ENCODE measurements around the gene S100A13. TPM values are rescaled to one million over a fixed set of nuclear protein-coding genes. Genes with fewer than 3 reads are reported as not detected.

S100A13 gene
- total and polyA plus RNA-seq, 9 of the 15 experiments (the other 6 are each of a cell fraction or from before 2014, with no cell fraction given), result 41.9 to 129 (median 58.0) TPM

GRCh38 chr1:153642161-153642560 lies 14.9 kb upstream of the S100A13 start:
- H3K4me1 ChIP-seq (replicated peaks in 1 of 2; ENCODE audit: control insufficient read depth in 2 of 2, insufficient read depth in 2 of 2, low read length in 2 of 2), result no peaks in the 10 kb centered on the region; a peak in 1 of 5 replicates
- no peak overlapping the region for H3K27ac ChIP-seq (ENCODE audit: extremely low read depth, low read depth, low read length)
- no peaks in the 10 kb centered on the region for H3K27me3 ChIP-seq (ENCODE audit: control insufficient read depth in 2 of 2, insufficient read depth in 2 of 2, low read length in 2 of 2)
- H3K79me2 ChIP-seq (ENCODE audit: control insufficient read depth, insufficient read depth, low read length), result peaks cover 23% of the 10 kb centered on the region
- H3K4me3 ChIP-seq, result no peak overlapping the region
- H3K36me3 ChIP-seq (ENCODE audit: control insufficient read depth, insufficient read depth, low read length), result peaks cover 99% of the 10 kb centered on the region
- ChIA-PET CTCF (ENCODE audit: low intra/inter-chr PET ratio) (no interaction called here), POLR2A (interaction anchor here (0.8 to 11.6 kb wide), 3 partner anchors 8 to 147 kb away, joined by 3 to 205 read pairs (median 23); partner anchors contain the start of gene S100A13)
- ATAC-seq (no peak), DNase-seq (ENCODE audit: extremely low read depth in 1 of 4, low spot score in 3 of 4) (no peak), FAIRE-seq (no peak)
- no TSS peak for BruUV-seq (replicated peaks)
- 0 out of 4 replicates have a peak overlapping the region, but pooled peaks of 1 of the 2 experiments have one; percentile 2 for H3K9ac ChIP-seq (ENCODE audit: insufficient read depth in 1 of 2, low read depth in 2 of 2, low read length in 2 of 2)
- H3K4me2 ChIP-seq (ENCODE audit: insufficient read depth, low read length), result no peak overlapping the region
- no peak overlapping the region for H2AFZ ChIP-seq (ENCODE audit: low read depth, low read length)
- no peaks in the 10 kb centered on the region for H3K9me1 ChIP-seq (ENCODE audit: control insufficient read depth, insufficient read depth, low read length)
- no peaks in the 10 kb centered on the region; the same call in 1 of the 2 replicates for H4K20me1 ChIP-seq (replicated peaks; ENCODE audit: control insufficient read depth, insufficient read depth, low read length)
- WGBS (ENCODE audit: insufficient coverage, low coverage, missing lambda C conversion rate), result 85% methylated on average over 10 of the region's 11 CpGs
- in situ Hi-C loops (cut with MboI) (no loop called here), intact Hi-C loops (cut with micrococcal nuclease) (no loop called here)
- TF ChIP-seq FOXP1 (CRISPR knock-in tag; IDR thresholded peaks at IDR 0.05) (no peak), GTF2A2 (tag; IDR thresholded peaks at IDR 0.05) (no peak)
- H3K9me3 ChIP-seq (replicated peaks; ENCODE audit: control insufficient read depth, insufficient read depth, low read depth, low read length), result no peaks in the 10 kb centered on the region

DNA sequence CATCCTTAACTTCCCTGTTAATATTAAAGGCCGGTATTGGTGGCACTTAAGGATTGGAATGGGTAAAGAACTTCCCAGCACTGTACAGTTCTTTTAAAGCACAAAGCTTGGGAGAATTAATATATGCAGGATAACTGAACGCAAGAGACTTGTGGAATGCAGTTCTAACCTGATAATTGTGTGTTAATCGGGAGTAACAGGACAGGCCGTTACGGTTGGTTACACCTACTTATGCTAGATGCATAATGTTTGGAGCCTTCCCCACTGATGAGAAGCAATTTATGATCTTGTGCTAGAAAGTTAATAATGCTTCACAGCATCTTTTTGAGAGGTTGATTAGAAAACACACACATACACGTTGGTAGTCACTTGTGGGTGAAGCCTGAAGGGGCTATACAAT lies 13.6 kb upstream of the S100A13 start:
- Histone ChIP-seq H3K27ac (ENCODE audit: extremely low read depth, low read depth, low read length) (no peak overlapping the region), H3K36me3 (ENCODE audit: control insufficient read depth, insufficient read depth, low read length) (peaks cover 100% of the 10 kb centered on the region), H3K27me3 (ENCODE audit: control insufficient read depth in 2 of 2, insufficient read depth in 2 of 2, low read length in 2 of 2) (no peaks in the 10 kb centered on the region), H3K9me1 (ENCODE audit: control insufficient read depth, insufficient read depth, low read length) (no peaks in the 10 kb centered on the region), H4K20me1 (replicated peaks; ENCODE audit: control insufficient read depth, insufficient read depth, low read length) (no peaks in the 10 kb centered on the region; the same call in 1 of the 2 replicates), H3K4me3 (no peak overlapping the region), H2AFZ (ENCODE audit: low read depth, low read length) (no peak overlapping the region), H3K4me1 (replicated peaks in 1 of 2; ENCODE audit: control insufficient read depth in 2 of 2, insufficient read depth in 2 of 2, low read length in 2 of 2) (peaks cover 0 to 6% of the 10 kb centered on the region in 2 experiments; a peak in 4 of 5 replicates), H3K9me3 (replicated peaks; ENCODE audit: control insufficient read depth, insufficient read depth, low read depth, low read length) (no peaks in the 10 kb centered on the region), H3K79me2 (ENCODE audit: control insufficient read depth, insufficient read depth, low read length) (peaks cover 36% of the 10 kb centered on the region), H3K9ac (ENCODE audit: insufficient read depth in 1 of 2, low read depth in 2 of 2, low read length in 2 of 2) (no peak overlapping the region), H3K4me2 (ENCODE audit: insufficient read depth, low read length) (no peak overlapping the region)
- TF ChIP-seq POLR2A (conservative IDR thresholded peaks at IDR 0.05), result no peak
- 0 out of 2 replicates have a peak, but pooled peaks have one; percentile 34 for TF ChIP-seq POLR2AphosphoS5 (IDR thresholded peaks at IDR 0.05; ENCODE audit: control insufficient read depth, insufficient read depth, low read depth, low read length)
- POLR2A ChIA-PET, result interaction anchor here (1.0 to 11.6 kb wide), 4 partner anchors 9 to 125 kb away, joined by 3 to 205 read pairs (median 13); partner anchors contain the start of gene S100A13
- DNase-seq (ENCODE audit: extremely low read depth in 1 of 4, low spot score in 3 of 4) (no peak), FAIRE-seq (no peak), ATAC-seq (no peak)
- CTCF ChIA-PET (ENCODE audit: low intra/inter-chr PET ratio), result no interaction called here
- intact Hi-C loops (cut with micrococcal nuclease), result no loop called here
- BruUV-seq (replicated peaks), result no TSS peak
- 94% methylated on average over 6 of the region's 6 CpGs for WGBS (ENCODE audit: insufficient coverage, low coverage, missing lambda C conversion rate)
- in situ Hi-C loops (cut with MboI), result no loop called here

Data from K562 (cell line).